Thoracic aorta endothelial cell (primary cell): ENCODE data around the gene OLIG2. TPM values are rescaled to one million over a fixed set of nuclear protein-coding genes. Genes with fewer than 3 reads are reported as not detected.

Experiments
- total RNA-seq: library from RNA; depleted of rRNA; stranded (reverse); fragments of >200 nt; gene quantifications from 2 replicates; pipeline ENCODE4 v1.2.3, GENCODE V29; 2012

The OLIG2 gene
- not detected in 2 replicates for total RNA-seq

GRCh38 chr21:33025489-33026442 lies at the start of gene OLIG2:
Gene OLIG2 (plus strand): TSS chr21:33025935. CDS start chr21:33026863, 928 bp downstream.

GRCh38 chr21:33069994-33070743 lies 44.4 kb downstream of the OLIG2 start, which contains the start of gene OLIG1:
Gene OLIG1 (plus strand): TSS chr21:33070141. CDS start chr21:33070247, 106 bp downstream.

Other genes starting within 250 kb of the OLIG2 start
- gene OLIG1, start 44.2 kb downstream of the OLIG2 start, total RNA-seq: not detected in 2 replicates
- 20.1 and 23.1 TPM in 2 replicates for gene IFNAR2, start 204.0 kb downstream of the OLIG2 start, total RNA-seq
- 32.2 and 38.1 TPM in 2 replicates for gene IL10RB, start 240.4 kb downstream of the OLIG2 start, total RNA-seq